Measurements from ENCODE around the gene PKIB. TPM values are rescaled to one million over a fixed set of nuclear protein-coding genes. Genes with fewer than 3 reads are reported as not detected.

Gene PKIB
- polyA plus RNA-seq, 2 of the 4 experiments (the other 2 are of a cell fraction), result 0.37 to 1.5 TPM

DNA sequence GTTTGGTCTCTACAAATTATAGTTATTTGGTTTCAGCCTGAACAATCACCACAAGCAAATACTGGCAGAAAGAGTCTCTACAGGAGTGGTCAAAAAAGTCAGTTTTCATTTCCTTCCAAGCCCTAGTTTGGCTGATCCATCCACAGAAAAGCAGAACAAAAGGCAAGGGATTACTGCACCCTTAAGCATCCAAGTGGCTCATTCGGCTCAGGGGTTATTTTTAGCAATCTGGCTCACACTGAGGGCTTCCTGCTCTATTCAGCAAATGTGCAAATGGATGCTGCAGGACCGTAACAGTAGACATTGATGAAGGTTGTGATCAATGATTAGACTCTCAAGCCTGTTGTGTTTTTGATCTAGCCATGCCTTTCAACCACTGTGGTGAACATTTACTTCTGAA lies 107.1 kb downstream of the PKIB start:
- no peak for DNase-seq (ENCODE audit: low read depth in 1 of 2, low spot score in 1 of 2)
- POLR2A ChIA-PET, result no interaction called here
- Histone ChIP-seq H3K9me3 (no peaks in the 10 kb centered on the region), H3K4me1 (no peaks in the 10 kb centered on the region), H3K27ac (no peak overlapping the region), H3K4me3 (no peak overlapping the region), H3K4me2 (no peak overlapping the region)
- no peak for ATAC-seq
- 18% methylated on average over 2 of the region's 2 CpGs for WGBS (ENCODE audit: missing lambda C conversion rate)
- no peak for TF ChIP-seq EHMT2 (IDR thresholded peaks at IDR 0.05; ENCODE audit: low read depth)
- TF ChIP-seq CEBPB (IDR thresholded peaks at IDR 0.05), result no peak
- no peak for TF ChIP-seq BHLHE40 (IDR thresholded peaks at IDR 0.05; ENCODE audit: low read depth, low read length)
- TF ChIP-seq PHF8 (IDR thresholded peaks at IDR 0.05; ENCODE audit: borderline replicate concordance, low read depth), result no peak
- TF ChIP-seq HOXB5 (CRISPR knock-in tag; IDR thresholded peaks at IDR 0.05), result no peak
- TF ChIP-seq ESRRA (IDR thresholded peaks at IDR 0.05; ENCODE audit: borderline replicate concordance, low read length), result no peak
- no peak for TF ChIP-seq FOXS1 (CRISPR knock-in tag; IDR thresholded peaks at IDR 0.05)
- TF ChIP-seq JUNB (IDR thresholded peaks at IDR 0.05), result no peak
- TF ChIP-seq, protein P1, sequence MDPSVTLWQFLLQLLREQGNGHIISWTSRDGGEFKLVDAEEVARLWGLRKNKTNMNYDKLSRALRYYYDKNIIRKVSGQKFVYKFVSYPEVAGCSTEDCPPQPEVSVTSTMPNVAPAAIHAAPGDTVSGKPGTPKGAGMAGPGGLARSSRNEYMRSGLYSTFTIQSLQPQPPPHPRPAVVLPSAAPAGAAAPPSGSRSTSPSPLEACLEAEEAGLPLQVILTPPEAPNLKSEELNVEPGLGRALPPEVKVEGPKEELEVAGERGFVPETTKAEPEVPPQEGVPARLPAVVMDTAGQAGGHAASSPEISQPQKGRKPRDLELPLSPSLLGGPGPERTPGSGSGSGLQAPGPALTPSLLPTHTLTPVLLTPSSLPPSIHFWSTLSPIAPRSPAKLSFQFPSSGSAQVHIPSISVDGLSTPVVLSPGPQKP (IDR thresholded peaks at IDR 0.05; ENCODE audit: low read depth, low read length), result no peak
- TF ChIP-seq, protein P2, sequence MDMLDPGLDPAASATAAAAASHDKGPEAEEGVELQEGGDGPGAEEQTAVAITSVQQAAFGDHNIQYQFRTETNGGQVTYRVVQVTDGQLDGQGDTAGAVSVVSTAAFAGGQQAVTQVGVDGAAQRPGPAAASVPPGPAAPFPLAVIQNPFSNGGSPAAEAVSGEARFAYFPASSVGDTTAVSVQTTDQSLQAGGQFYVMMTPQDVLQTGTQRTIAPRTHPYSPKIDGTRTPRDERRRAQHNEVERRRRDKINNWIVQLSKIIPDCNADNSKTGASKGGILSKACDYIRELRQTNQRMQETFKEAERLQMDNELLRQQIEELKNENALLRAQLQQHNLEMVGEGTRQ (IDR thresholded peaks at IDR 0.05), result no peak
- no peak for TF ChIP-seq CBX8 (IDR thresholded peaks at IDR 0.05)
- TF ChIP-seq RCOR1 (IDR thresholded peaks at IDR 0.05; ENCODE audit: low read depth, low read length), result no peak
- no peak for TF ChIP-seq RNF2 (IDR thresholded peaks at IDR 0.05; ENCODE audit: borderline replicate concordance, low read depth)
- CTCF ChIA-PET, result no interaction called here
- no peak for FAIRE-seq

DNA sequence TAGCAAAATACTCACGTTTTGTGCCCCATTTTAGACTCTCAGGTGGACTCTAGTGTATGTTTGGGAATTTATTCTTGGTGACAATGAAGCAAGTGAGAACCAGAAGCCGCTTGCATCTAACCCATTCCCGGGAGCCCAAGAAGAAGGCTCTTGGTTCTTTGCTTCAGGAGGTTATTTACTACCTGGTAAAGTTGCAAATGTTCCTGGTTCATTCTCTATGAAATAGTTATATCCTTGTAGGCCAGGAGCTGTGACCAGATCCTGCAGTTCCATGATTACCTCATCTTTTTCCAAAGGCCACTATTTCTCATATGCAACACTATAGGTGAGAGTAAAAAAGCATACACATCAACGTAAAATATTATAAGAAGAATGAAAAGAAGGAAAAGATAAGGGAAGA lies 108.4 kb downstream of the PKIB start:
- Histone ChIP-seq H3K4me3 (no peak overlapping the region), H3K4me1 (no peaks in the 10 kb centered on the region), H3K9me3 (no peaks in the 10 kb centered on the region), H3K27ac (no peak overlapping the region), H3K4me2 (no peak overlapping the region)
- ChIA-PET POLR2A (no interaction called here), CTCF (interaction anchor here (1.0 kb wide), 1 partner anchor 13 kb away, joined by 3 read pairs; no protein-coding TSS in a partner anchor)
- DNase-seq (ENCODE audit: low read depth in 1 of 2, low spot score in 1 of 2), result no peak
- 34% methylated on average over 4 of the region's 4 CpGs for WGBS (ENCODE audit: missing lambda C conversion rate)
- no peak for ATAC-seq
- no peak for FAIRE-seq
- TF ChIP-seq ZSCAN20 (CRISPR knock-in tag; IDR thresholded peaks at IDR 0.05), result no peak
- TF ChIP-seq POLR2AphosphoS2 (conservative IDR thresholded peaks at IDR 0.05; ENCODE audit: low read length), result no peak
- no peak for TF ChIP-seq CBX2 (IDR thresholded peaks at IDR 0.05; ENCODE audit: borderline replicate concordance, low read depth)
- no peak for TF ChIP-seq TFCP2L1 (CRISPR knock-in tag; IDR thresholded peaks at IDR 0.05)
- TF ChIP-seq NFE2L2 (conservative IDR thresholded peaks at IDR 0.05; ENCODE audit: low read length), result no peak
- TF ChIP-seq, protein P3, sequence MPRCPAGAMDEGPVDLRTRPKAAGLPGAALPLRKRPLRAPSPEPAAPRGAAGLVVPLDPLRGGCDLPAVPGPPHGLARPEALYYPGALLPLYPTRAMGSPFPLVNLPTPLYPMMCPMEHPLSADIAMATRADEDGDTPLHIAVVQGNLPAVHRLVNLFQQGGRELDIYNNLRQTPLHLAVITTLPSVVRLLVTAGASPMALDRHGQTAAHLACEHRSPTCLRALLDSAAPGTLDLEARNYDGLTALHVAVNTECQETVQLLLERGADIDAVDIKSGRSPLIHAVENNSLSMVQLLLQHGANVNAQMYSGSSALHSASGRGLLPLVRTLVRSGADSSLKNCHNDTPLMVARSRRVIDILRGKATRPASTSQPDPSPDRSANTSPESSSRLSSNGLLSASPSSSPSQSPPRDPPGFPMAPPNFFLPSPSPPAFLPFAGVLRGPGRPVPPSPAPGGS (IDR thresholded peaks at IDR 0.05), result no peak
- TF ChIP-seq HOXB13 (CRISPR knock-in tag; IDR thresholded peaks at IDR 0.05; ENCODE audit: low read depth), result no peak
- TF ChIP-seq MAZ (IDR thresholded peaks at IDR 0.05; ENCODE audit: borderline replicate concordance, low read depth, low read length), result no peak
- TF ChIP-seq, protein P4, sequence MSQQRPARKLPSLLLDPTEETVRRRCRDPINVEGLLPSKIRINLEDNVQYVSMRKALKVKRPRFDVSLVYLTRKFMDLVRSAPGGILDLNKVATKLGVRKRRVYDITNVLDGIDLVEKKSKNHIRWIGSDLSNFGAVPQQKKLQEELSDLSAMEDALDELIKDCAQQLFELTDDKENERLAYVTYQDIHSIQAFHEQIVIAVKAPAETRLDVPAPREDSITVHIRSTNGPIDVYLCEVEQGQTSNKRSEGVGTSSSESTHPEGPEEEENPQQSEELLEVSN (IDR thresholded peaks at IDR 0.05; ENCODE audit: borderline replicate concordance, low read depth), result no peak
- TF ChIP-seq SMC3 (IDR thresholded peaks at IDR 0.05), result no peak
- no peak for TF ChIP-seq FOSB (CRISPR knock-in tag; IDR thresholded peaks at IDR 0.05)
- no peak for TF ChIP-seq RAD21 (conservative IDR thresholded peaks at IDR 0.05 in 1 of 2, IDR thresholded peaks at IDR 0.05 in 1 of 2)
- TF ChIP-seq TP53 (CRISPR knock-in tag; IDR thresholded peaks at IDR 0.05), result no peak
- TF ChIP-seq RFX5 (IDR thresholded peaks at IDR 0.05), result no peak
- no peak for TF ChIP-seq EHF (CRISPR knock-in tag; IDR thresholded peaks at IDR 0.05)
- TF ChIP-seq KDM1A (IDR thresholded peaks at IDR 0.05; ENCODE audit: low read depth), result no peak

Measured in A549 (cell line).